Kidney epithelial cell (primary cell): ENCODE results near the gene SAMD8. TPM values are rescaled to one million over a fixed set of nuclear protein-coding genes. Genes with fewer than 3 reads are reported as not detected.

ENCODE experiments used
- DNase-seq: peaks from one replicate; pipeline ENCODE4 v3.0.0-alpha.2; 2010; ENCODE audit warnings: low read depth
- H3K27me3 ChIP-seq: 2 replicates; pipeline ENCODE4 v1.6.0; 2011; ENCODE audit warnings: low read length; ENCODE audit not compliant: control insufficient read depth, insufficient read depth
- H3K36me3 ChIP-seq: 2 replicates; pipeline ENCODE4 v1.5.1; 2011; ENCODE audit warnings: low read length; ENCODE audit not compliant: control insufficient read depth, insufficient read depth
- H3K4me3 ChIP-seq: 2 replicates; pipeline ENCODE4 v1.5.1; 2011; ENCODE audit warnings: low read depth, mild to moderate bottlenecking, control low read depth, low read length
- total RNA-seq: library from RNA; depleted of rRNA; stranded (reverse); fragments of >200 nt; gene quantifications from 2 replicates; pipeline ENCODE4 v1.2.3, GENCODE V29; 2015
- TF ChIP-seq, protein P1 (sequence below): IDR thresholded peaks from 2 replicates; pipeline ENCODE4 v1.5.1; 2011; ENCODE audit warnings: mild to moderate bottlenecking, moderate library complexity, low read length, control low read depth, inconsistent platforms; ENCODE audit not compliant: insufficient read depth, poor library complexity, severe bottlenecking

SAMD8 gene
- total RNA-seq, 1 donor from 2014 or later: 14.9 TPM

DNA sequence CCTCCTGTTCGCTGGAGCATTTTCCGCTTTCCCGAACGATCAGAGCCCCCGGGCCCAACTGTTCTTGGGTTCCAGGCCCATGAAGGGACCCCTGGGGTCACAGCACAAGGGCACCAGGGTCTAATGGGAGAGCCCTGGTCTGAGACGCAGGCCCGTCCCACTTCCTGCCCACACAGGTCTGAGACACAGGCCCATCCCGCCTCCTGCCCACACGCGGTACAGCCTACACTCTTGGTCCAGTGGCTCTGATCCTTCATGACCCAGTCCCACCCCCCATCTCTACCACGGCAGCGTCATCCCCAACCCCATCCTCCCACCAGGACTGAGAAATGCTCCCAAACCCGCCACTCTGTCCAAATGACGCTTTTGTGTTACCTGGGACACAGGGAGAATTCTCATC, 38.7 kb upstream of the SAMD8 start:
- no peak for DNase-seq
- no peak overlapping the region for H3K4me3 ChIP-seq
- H3K36me3 ChIP-seq: no peaks in the 10 kb centered on the region
- TF ChIP-seq, protein P1, sequence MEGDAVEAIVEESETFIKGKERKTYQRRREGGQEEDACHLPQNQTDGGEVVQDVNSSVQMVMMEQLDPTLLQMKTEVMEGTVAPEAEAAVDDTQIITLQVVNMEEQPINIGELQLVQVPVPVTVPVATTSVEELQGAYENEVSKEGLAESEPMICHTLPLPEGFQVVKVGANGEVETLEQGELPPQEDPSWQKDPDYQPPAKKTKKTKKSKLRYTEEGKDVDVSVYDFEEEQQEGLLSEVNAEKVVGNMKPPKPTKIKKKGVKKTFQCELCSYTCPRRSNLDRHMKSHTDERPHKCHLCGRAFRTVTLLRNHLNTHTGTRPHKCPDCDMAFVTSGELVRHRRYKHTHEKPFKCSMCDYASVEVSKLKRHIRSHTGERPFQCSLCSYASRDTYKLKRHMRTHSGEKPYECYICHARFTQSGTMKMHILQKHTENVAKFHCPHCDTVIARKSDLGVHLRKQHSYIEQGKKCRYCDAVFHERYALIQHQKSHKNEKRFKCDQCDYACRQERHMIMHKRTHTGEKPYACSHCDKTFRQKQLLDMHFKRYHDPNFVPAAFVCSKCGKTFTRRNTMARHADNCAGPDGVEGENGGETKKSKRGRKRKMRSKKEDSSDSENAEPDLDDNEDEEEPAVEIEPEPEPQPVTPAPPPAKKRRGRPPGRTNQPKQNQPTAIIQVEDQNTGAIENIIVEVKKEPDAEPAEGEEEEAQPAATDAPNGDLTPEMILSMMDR: no peak
- H3K27me3 ChIP-seq: no peaks in the 10 kb centered on the region

DNA sequence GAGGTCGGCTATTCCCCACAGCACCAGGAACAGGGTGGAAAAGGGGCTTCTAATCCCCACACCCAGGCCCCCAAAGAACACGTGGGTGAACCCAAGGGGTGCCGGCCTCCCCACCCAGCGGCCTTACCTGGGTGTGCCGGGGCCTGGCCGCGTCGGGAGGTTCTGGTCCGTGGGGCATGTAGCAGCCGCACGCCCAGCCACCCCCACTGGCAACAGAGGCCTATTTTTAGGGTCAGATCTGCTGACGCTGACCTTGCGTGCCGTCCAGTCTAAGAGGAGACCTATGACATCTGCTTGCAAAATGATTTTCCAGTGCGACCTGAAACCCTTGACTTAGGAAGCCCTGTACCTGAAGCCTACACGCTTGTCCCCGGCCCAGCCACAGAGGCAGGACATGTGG, 38.0 kb upstream of the SAMD8 start:
- no peak overlapping the region for H3K4me3 ChIP-seq
- no peak for DNase-seq
- TF ChIP-seq, protein P1: no peak
- no peaks in the 10 kb centered on the region for H3K27me3 ChIP-seq
- H3K36me3 ChIP-seq: no peaks in the 10 kb centered on the region

- no peaks in the 10 kb centered on the region for H3K27me3 ChIP-seq
- H3K36me3 ChIP-seq: no peaks in the 10 kb centered on the region
- DNase-seq: no peak
- TF ChIP-seq, protein P1: no peak
- no peak overlapping the region for H3K4me3 ChIP-seq
These were observed 36.6 kb upstream of the SAMD8 start for GRCh38 chr10:75074711-75075445.

DNA sequence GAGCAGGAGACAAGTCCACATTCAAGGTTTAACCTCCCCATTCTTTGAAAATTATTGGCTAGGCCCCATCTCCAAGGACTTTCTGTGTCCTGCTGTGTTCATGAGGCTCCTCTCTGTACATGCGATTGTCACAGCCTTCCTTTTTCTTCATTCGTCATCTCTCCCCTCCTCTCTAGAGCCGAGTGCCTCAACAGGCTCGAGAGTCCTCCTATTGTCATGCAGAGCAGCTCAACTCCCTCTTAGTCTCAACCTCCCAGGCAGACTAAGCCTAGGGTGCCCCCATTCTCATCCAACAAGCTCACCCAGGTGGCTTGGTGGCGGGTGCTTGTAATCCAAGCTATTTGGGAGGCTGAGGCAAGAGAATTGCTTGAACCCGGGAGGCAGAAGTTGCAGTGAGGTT, 35.1 kb upstream of the SAMD8 start:
- Histone ChIP-seq H3K4me3 (no peak overlapping the region), H3K36me3 (no peaks in the 10 kb centered on the region), H3K27me3 (no peaks in the 10 kb centered on the region)
- no peak for DNase-seq
- TF ChIP-seq, protein P1: no peak

DNA sequence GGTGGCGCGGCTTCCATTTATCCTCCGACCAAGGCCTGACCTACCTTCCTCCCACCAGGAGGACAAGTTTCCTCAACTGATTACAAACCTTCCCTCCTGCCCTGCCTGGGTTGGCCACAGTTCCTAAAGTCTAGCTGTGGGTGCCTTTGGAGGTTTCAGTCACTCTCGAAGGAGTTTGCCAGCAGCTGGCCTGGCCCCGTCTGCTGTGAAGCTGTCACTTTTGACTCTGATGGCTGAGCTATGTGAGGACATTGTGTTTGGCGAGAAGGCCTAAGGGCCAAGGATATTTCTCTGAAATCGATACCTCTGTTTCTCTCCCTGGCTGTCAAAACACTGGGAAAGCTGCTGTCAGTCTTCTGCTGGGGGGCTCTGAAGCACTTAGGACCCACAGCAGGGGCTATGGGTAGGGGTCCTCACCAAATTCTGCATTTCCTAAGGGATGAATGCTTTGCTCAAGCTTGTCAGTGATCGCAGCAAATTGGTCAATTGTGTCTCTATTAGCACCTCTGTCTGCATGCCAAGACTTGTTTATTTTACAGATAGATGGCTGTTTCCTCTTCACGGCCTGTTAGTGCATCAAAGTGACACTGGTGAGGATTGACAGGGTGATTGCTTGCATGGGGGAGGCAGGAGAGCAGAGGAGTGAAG, 31.9 kb upstream of the SAMD8 start:
- Histone ChIP-seq H3K36me3 (no peaks in the 10 kb centered on the region), H3K4me3 (no peak overlapping the region), H3K27me3 (no peaks in the 10 kb centered on the region)
- TF ChIP-seq, protein P1: no peak
- DNase-seq: no peak
